ENCODE measurements around the gene HLA-A.

GRCh38 chr6:29981211-29981812 lies 39.0 kb downstream of the HLA-A start:
- no peak for TF ChIP-seq RARB (CRISPR knock-in tag; IDR thresholded peaks at IDR 0.05)
- no peak for TF ChIP-seq CSDC2 (CRISPR knock-in tag; IDR thresholded peaks at IDR 0.05)
- TF ChIP-seq ARNTL (CRISPR knock-in tag; IDR thresholded peaks at IDR 0.05; ENCODE audit: borderline replicate concordance, low read depth) = no peak
- no peak for TF ChIP-seq PATZ1 (CRISPR knock-in tag; IDR thresholded peaks at IDR 0.05; ENCODE audit: borderline replicate concordance)
- no peak for TF ChIP-seq ZFP3 (CRISPR knock-in tag; IDR thresholded peaks at IDR 0.05)
- no peak for TF ChIP-seq ZNF565 (CRISPR knock-in tag; conservative IDR thresholded peaks at IDR 0.05; ENCODE audit: low read depth)
- no peak for TF ChIP-seq OSR1 (CRISPR knock-in tag; IDR thresholded peaks at IDR 0.05)
- no peak for TF ChIP-seq TOX (CRISPR knock-in tag; IDR thresholded peaks at IDR 0.05; ENCODE audit: borderline replicate concordance)
- TF ChIP-seq PPARA (CRISPR knock-in tag; IDR thresholded peaks at IDR 0.05; ENCODE audit: borderline replicate concordance) = no peak
- TF ChIP-seq ZFP30 (CRISPR knock-in tag; IDR thresholded peaks at IDR 0.05) = no peak
- no peak for TF ChIP-seq ISL1 (CRISPR knock-in tag; IDR thresholded peaks at IDR 0.05)
- no peak for TF ChIP-seq CSRNP3 (CRISPR knock-in tag; IDR thresholded peaks at IDR 0.05)

All from SK-N-SH treated with all-trans-retinoic acid at 6 μM for 48 hours (cell line).